ENCODE results near the gene C19orf67. TPM values are rescaled to one million over a fixed set of nuclear protein-coding genes. Genes with fewer than 3 reads are reported as not detected.

The C19orf67 gene
- total RNA-seq, 4 donors from 2014 or later: not detected

DNA sequence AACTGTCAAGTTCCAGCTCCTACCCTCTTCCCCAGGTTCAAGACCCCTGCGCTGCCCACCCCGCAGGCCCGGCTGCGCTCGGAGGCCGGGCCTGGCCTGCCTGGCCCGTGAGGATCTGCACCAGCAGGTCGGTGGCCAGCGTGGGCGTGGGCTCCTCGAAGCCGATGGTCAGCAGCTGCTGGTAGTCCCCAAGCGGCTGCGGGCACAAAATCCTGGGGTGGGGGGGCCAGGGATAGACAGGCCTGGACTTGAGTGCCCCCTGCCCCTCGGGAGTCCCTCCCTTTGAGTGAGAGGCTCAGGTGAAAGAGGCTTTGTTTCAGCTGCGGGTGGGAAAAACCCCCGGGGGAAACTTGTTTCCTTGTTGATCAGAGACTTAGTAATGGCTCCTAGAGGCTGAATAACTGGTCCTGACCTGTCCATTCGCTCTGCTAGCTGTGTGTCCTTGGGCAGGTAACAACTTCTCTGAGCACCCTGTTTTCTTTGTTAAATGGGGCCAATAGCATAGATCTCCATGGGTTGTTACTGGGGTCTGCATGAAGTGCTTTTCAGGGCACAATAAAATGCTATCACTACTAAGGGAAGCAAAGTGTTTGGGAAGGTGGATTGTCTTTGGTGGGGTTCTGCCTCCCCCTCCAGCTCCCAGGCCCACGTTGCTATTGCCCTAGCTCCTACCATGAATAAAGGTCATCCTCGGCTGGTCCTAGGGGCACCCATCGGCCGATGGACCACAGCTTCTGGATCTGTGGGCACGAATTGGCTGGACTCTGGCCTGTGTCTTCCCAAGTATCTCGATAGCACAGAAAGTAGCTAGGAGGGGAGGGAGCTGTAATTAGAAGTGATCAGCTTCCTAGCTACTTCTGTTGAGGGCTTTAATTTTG is 3.5 kb downstream of the C19orf67 start:
- no peaks in the 10 kb centered on the region for H3K9me3 ChIP-seq
- H3K36me3 ChIP-seq: no peaks in the 10 kb centered on the region
- DNase-seq: peak in 2 of 3 donors; percentile 63 to 73
- TF ChIP-seq, protein P1, sequence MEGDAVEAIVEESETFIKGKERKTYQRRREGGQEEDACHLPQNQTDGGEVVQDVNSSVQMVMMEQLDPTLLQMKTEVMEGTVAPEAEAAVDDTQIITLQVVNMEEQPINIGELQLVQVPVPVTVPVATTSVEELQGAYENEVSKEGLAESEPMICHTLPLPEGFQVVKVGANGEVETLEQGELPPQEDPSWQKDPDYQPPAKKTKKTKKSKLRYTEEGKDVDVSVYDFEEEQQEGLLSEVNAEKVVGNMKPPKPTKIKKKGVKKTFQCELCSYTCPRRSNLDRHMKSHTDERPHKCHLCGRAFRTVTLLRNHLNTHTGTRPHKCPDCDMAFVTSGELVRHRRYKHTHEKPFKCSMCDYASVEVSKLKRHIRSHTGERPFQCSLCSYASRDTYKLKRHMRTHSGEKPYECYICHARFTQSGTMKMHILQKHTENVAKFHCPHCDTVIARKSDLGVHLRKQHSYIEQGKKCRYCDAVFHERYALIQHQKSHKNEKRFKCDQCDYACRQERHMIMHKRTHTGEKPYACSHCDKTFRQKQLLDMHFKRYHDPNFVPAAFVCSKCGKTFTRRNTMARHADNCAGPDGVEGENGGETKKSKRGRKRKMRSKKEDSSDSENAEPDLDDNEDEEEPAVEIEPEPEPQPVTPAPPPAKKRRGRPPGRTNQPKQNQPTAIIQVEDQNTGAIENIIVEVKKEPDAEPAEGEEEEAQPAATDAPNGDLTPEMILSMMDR (IDR thresholded peaks at IDR 0.05): no peak
- TF ChIP-seq POLR2A (IDR thresholded peaks at IDR 0.05): no peak
- H3K4me3 ChIP-seq: peak overlapping the region; percentile 50 to 83 (median 66)
- H3K4me1 ChIP-seq: peaks cover 0 to 22% (median 4%) of the 10 kb centered on the region in 4 donors
- no peaks in the 10 kb centered on the region for H3K27me3 ChIP-seq
- H3K27ac ChIP-seq: peak overlapping the region; percentile 81 to 95 (median 84)

DNA sequence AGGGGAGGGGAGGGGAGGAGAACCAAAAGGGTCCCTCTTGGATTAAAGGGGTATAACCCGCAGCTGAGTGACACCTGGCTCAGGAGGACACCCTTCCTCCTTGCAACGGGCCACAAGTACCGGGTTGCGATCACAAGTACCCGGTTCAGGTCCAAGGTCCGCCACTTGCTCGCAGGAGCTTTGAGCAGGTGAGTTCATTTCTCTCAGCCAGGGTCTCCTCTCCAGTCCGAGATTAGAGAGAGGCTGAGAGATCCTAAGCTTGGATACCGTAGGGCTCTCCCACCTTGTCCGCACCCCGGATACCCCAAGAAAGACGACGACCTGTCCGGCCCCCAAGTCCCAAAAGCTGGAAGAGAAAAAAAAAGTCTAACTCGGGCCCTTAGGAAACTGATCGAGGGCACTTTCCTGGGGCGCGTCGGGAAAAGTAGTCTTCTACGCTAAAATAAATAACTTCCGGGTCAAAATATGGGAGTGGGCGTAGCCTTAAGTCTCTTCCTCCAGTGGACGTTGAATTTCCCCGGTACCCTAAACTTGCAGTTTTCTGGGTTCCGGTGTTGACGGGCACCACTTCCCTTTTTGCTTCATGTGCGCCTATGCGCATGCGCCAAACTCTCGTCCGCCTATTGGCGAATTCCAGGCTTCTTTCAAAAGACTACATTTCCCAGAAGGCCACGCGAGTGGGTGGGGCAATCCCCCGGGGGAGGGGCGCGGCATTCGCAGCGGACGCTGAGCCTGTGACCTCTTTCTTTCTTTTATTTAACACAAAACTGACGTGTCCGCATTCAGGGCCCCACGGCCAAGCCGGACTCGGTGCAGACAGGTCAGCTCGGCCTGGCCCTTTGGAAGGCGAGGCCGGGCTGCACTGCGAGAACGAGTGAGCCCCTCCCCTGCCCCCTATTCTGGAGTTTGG is 4.4 kb downstream of the C19orf67 start:
- peak; percentile 97 to 99 (median 98) for DNase-seq
- H3K9me3 ChIP-seq: no peaks in the 10 kb centered on the region
- peak overlapping the region; percentile 81 to 95 (median 84) for H3K27ac ChIP-seq
- peak overlapping the region; percentile 50 to 83 (median 66) for H3K4me3 ChIP-seq
- no peaks in the 10 kb centered on the region for H3K27me3 ChIP-seq
- H3K4me1 ChIP-seq: peaks cover 0 to 22% (median 4%) of the 10 kb centered on the region in 4 donors
- TF ChIP-seq POLR2A (IDR thresholded peaks at IDR 0.05): peak; percentile 64 to 72
- TF ChIP-seq, protein P1 (IDR thresholded peaks at IDR 0.05): peak in 3 of 6 experiments; percentile 11 to 37 (median 12)
- no peaks in the 10 kb centered on the region for H3K36me3 ChIP-seq

DNA sequence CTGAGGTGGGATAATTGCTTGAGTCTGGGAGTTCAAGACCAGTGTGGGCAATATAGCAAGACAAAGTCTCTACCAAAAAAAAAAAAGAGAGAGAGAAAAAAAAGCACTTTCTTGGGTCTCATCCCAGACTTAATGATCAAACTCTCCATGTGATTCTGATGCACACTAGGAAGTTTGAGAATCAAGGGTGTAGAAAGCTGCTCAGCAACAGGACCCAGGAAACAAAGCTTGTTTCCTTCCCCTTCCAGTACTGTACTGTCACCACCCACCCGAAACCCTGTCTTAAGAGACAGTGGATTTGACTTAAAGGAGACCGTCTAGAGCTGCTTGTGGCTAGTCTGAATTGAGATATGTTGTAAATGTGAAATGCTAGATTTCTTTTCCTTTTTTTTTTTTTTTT is 7.2 kb downstream of the C19orf67 start:
- Histone ChIP-seq H3K4me1 (peaks cover 0 to 36% (median 11%) of the 10 kb centered on the region in 4 donors), H3K4me3 (no peak overlapping the region), H3K9me3 (no peaks in the 10 kb centered on the region), H3K36me3 (no peaks in the 10 kb centered on the region), H3K27ac (no peak overlapping the region), H3K27me3 (no peaks in the 10 kb centered on the region)
- TF ChIP-seq, protein P1 (IDR thresholded peaks at IDR 0.05): no peak
- TF ChIP-seq POLR2A (IDR thresholded peaks at IDR 0.05): no peak
- DNase-seq: no peak

DNA sequence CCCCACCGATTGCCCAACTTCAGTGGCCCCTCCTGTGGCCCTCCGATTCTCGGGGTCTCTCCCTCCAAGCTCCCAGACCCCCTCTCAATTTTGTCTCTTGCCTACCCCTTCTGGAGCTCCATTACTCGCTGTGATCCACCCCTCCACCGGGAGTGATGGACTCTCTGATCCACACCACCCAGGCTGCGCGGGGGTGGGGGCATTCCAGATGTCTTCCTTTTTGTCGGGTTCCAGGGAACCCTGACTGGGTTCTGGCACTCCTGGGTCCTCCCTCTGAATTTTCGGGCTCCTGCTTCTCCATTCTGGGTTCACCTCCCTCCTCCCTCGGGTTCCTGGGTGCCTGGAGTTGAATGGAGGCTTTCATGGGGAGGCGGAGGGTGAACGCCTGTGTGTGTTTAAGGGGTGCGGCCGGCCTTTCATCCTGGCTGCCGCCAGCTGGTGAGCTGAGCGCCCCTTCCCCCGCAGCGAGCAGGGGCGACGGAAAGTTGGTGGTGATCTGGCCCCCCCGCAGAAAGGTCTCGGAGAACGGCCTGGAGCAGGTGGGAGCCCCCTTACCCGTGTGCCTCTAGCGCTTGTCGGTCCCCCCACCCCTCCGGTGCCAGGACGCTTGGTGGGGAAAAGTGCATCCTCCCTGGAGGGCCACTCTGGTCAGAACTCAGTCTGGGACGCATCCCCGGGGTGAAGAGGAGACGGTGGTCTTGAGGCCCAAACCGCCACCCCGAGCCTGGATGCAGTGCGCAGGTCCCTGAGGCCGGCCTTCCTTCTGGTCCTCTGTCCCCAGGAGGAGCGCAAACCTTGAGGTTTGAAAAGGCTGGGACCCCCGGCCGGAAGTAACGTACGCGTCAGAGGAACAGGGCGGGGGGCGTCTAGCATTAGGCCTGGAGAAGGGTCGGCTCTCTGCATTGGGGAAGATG is 11.4 kb downstream of the C19orf67 start:
- H3K9me3 ChIP-seq: no peaks in the 10 kb centered on the region
- no peaks in the 10 kb centered on the region for H3K36me3 ChIP-seq
- peaks cover 0 to 30% (median 17%) of the 10 kb centered on the region in 4 donors for H3K4me1 ChIP-seq
- peak in 2 of 3 donors; percentile 71 to 81 for DNase-seq
- TF ChIP-seq, protein P1 (IDR thresholded peaks at IDR 0.05): peak in 2 of 6 experiments; percentile 2 to 7
- TF ChIP-seq POLR2A (IDR thresholded peaks at IDR 0.05): peak; percentile 3 to 12
- H3K27me3 ChIP-seq: no peaks in the 10 kb centered on the region
- H3K27ac ChIP-seq: peak overlapping the region; percentile 77 to 99 (median 90)
- H3K4me3 ChIP-seq: peak overlapping the region; percentile 52 to 89 (median 79)
